PC-9 (cell line): ENCODE data around the gene SLC25A29.
"Not testable (repeated sequence)": the region's sequence is repeated elsewhere in the genome, so short reads cannot be mapped to it uniquely, and the experiment has no call there.

ENCODE experiments used
- EZH2 ChIP-seq: fragments of 200-600 bp; sonication (generic); IDR thresholded peaks from 2 replicates; pipeline ENCODE4 v1.8.0; 2017; ENCODE audit warnings: antibody characterized with exemption, low read depth
- TF ChIP-seq, protein P1 (sequence below): fragments of 200-600 bp; sonication (generic); conservative IDR thresholded peaks from 2 replicates; pipeline ENCODE4 v1.6.1; 2017; ENCODE audit warnings: mixed run types, antibody characterized with exemption, mild to moderate bottlenecking, moderate library complexity

DNA sequence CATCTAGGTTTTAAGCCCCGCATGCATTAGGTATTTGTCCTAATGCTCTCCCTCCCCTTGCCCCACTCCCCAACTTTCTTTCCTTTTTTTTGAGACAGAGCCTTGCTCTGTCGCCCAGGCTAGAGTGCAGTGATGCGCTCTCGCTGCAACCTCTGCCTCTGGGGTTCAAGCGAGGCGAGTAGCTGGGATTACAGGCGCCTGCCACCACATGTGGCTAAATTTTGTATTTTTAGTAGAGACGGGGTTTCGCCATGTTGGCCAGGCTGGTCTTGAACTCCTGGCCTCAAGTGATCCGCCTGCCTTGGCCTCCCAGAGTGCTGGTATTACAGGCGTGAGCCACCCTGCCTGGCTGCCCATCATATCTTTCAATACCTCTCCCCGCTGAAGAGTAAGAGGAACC lies 36.6 kb upstream of the SLC25A29 start:
- TF ChIP-seq, protein P1, sequence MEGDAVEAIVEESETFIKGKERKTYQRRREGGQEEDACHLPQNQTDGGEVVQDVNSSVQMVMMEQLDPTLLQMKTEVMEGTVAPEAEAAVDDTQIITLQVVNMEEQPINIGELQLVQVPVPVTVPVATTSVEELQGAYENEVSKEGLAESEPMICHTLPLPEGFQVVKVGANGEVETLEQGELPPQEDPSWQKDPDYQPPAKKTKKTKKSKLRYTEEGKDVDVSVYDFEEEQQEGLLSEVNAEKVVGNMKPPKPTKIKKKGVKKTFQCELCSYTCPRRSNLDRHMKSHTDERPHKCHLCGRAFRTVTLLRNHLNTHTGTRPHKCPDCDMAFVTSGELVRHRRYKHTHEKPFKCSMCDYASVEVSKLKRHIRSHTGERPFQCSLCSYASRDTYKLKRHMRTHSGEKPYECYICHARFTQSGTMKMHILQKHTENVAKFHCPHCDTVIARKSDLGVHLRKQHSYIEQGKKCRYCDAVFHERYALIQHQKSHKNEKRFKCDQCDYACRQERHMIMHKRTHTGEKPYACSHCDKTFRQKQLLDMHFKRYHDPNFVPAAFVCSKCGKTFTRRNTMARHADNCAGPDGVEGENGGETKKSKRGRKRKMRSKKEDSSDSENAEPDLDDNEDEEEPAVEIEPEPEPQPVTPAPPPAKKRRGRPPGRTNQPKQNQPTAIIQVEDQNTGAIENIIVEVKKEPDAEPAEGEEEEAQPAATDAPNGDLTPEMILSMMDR = not testable (repeated sequence)
- not testable (repeated sequence) for TF ChIP-seq EZH2
